ENCODE results near the gene ID2.

ID2 gene

GRCh38 chr2:8714283-8714682, 32.4 kb downstream of the ID2 start:
- TF ChIP-seq, protein P1, sequence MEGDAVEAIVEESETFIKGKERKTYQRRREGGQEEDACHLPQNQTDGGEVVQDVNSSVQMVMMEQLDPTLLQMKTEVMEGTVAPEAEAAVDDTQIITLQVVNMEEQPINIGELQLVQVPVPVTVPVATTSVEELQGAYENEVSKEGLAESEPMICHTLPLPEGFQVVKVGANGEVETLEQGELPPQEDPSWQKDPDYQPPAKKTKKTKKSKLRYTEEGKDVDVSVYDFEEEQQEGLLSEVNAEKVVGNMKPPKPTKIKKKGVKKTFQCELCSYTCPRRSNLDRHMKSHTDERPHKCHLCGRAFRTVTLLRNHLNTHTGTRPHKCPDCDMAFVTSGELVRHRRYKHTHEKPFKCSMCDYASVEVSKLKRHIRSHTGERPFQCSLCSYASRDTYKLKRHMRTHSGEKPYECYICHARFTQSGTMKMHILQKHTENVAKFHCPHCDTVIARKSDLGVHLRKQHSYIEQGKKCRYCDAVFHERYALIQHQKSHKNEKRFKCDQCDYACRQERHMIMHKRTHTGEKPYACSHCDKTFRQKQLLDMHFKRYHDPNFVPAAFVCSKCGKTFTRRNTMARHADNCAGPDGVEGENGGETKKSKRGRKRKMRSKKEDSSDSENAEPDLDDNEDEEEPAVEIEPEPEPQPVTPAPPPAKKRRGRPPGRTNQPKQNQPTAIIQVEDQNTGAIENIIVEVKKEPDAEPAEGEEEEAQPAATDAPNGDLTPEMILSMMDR (IDR thresholded peaks at IDR 0.05; ENCODE audit: low read depth, low read length, missing control alignments) = no peak
- H3K4me3 ChIP-seq (replicated peaks; ENCODE audit: low read depth, low read length) = no peak overlapping the region
- DNase-seq (ENCODE audit: extremely low read depth, low read depth) = no peak

GRCh38 chr2:8714971-8715370, 33.1 kb downstream of the ID2 start:
- H3K4me3 ChIP-seq (replicated peaks; ENCODE audit: low read depth, low read length) = no peak overlapping the region
- no peak for DNase-seq (ENCODE audit: extremely low read depth, low read depth)
- TF ChIP-seq, protein P1 (IDR thresholded peaks at IDR 0.05; ENCODE audit: low read depth, low read length, missing control alignments) = no peak

GRCh38 chr2:8719528-8719927, 37.7 kb downstream of the ID2 start:
- no peak for DNase-seq (ENCODE audit: extremely low read depth, low read depth)
- no peak overlapping the region for H3K4me3 ChIP-seq (replicated peaks; ENCODE audit: low read depth, low read length)

DNA sequence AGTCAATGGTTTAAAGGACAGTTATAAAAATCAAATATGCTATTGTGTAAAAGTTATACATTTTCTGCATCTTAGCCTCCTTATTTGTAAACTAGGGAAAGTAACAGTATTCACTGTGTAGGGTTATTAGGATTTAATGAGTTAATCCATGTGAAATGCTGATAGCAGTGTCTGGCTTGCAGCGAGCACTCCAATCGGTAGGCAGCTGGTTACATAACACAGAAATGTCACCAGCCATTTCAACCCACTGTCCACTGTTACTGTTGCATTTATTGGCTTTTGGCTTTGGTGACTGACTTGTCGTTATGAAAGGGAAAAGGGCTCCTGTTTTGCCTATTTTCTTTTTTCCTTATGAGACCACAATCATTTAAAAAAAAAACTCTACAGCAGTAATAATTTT, 38.9 kb downstream of the ID2 start:
- TF ChIP-seq, protein P1 (IDR thresholded peaks at IDR 0.05; ENCODE audit: low read depth, low read length, missing control alignments) = no peak
- DNase-seq (ENCODE audit: extremely low read depth, low read depth) = no peak
- no peak overlapping the region for H3K4me3 ChIP-seq (replicated peaks; ENCODE audit: low read depth, low read length)

More at GRCh38 chr2:8719528-8719927, 37.7 kb downstream of the ID2 start:
- TF ChIP-seq, protein P1 (IDR thresholded peaks at IDR 0.05; ENCODE audit: low read depth, low read length, missing control alignments) = no peak

DNA sequence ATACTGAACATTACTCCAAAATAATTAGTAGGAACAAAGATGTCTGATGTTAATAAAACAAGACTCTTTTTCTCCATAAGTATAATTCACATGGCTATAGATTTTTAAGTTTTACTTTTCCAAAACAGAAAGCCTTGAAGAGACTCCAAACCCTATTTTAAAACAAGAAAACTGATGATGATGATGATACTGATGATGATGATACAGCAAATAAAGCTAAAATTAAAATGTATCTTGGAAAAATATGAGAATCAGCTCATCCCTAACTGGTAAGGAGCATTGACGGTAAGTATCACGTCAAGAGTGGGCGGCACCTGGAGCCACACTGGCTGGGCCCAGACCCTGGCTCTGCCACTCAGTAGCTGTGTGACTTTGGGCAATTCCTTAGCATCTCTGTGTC, 39.6 kb downstream of the ID2 start:
- TF ChIP-seq, protein P1 (IDR thresholded peaks at IDR 0.05; ENCODE audit: low read depth, low read length, missing control alignments) = no peak
- H3K4me3 ChIP-seq (replicated peaks; ENCODE audit: low read depth, low read length) = no peak overlapping the region
- DNase-seq (ENCODE audit: extremely low read depth, low read depth) = no peak

- TF ChIP-seq, protein P1 (IDR thresholded peaks at IDR 0.05; ENCODE audit: low read depth, low read length, missing control alignments) = no peak
- DNase-seq (ENCODE audit: extremely low read depth, low read depth) = no peak
Observed at GRCh38 chr2:8722986-8723385, 41.1 kb downstream of the ID2 start.

DNA sequence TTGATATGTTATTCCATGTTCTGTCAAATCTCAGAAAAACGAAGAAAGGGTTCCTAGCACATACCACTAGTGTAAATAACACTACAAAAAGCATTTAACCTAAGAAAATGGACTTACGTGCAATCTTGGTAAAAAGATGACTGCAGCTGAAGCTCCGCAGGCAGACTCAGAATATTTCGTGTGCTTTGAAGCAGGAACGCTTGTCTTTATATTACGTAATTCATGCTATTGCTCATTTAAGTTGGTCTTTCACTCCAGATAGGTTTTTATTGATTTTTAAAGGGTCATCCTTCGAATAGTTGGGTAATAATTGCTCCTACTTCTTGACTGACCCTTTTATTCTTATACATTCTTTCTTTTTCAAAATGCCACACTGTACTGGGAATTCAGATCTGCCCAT, 44.0 kb downstream of the ID2 start:
- TF ChIP-seq, protein P1 (IDR thresholded peaks at IDR 0.05; ENCODE audit: low read depth, low read length, missing control alignments) = no peak
- no peak for DNase-seq (ENCODE audit: extremely low read depth, low read depth)
- H3K4me3 ChIP-seq (replicated peaks; ENCODE audit: low read depth, low read length) = no peak overlapping the region

More at GRCh38 chr2:8722986-8723385, 41.1 kb downstream of the ID2 start:
- no peak overlapping the region for H3K4me3 ChIP-seq (replicated peaks; ENCODE audit: low read depth, low read length)
